HL-60 (cell line): ENCODE data around the gene RSF1.
"Not testable (repeated sequence)": the region's sequence is repeated elsewhere in the genome, so short reads cannot be mapped to it uniquely, and the experiment has no call there.

Experiments used
- DNase-seq, 2 experiments: peaks; one replicate each; pipeline ENCODE4 v3.0.0-alpha.2; 2010 to 2020; ENCODE audit warnings: low read depth in 1 of 2, low spot score in 1 of 2
- H3K27ac ChIP-seq: fragments of 250-450 bp; sonication (Bioruptor Pico); replicated peaks from 2 replicates; pipeline ENCODE4 v1.5.1; 2020; ENCODE audit warnings: mild to moderate bottlenecking, moderate library complexity
- H3K27me3 ChIP-seq: fragments of 250-450 bp; sonication (Bioruptor Pico); 2 replicates; pipeline ENCODE4 v1.5.1; 2021; ENCODE audit warnings: mild to moderate bottlenecking, moderate library complexity; ENCODE audit not compliant: insufficient read depth, poor library complexity, severe bottlenecking
- H3K4me3 ChIP-seq: replicated peaks from 2 replicates; pipeline ENCODE4 v1.5.1; 2011; ENCODE audit warnings: mild to moderate bottlenecking, control low read depth, low read length; ENCODE audit not compliant: insufficient read depth
- CTCF ChIP-seq: IDR thresholded peaks from one replicate; pipeline ENCODE4 v1.5.1; 2011; ENCODE audit warnings: low read length, control low read depth, inconsistent platforms; ENCODE audit not compliant: insufficient read depth
- GABPA ChIP-seq: IDR thresholded peaks from 2 replicates; pipeline ENCODE4 v1.6.1; 2012; ENCODE audit warnings: low read depth
- POLR2AphosphoS5 ChIP-seq: IDR thresholded peaks from 2 replicates; pipeline ENCODE4 v1.6.1; 2012; ENCODE audit warnings: low read depth
- SPI1 ChIP-seq: IDR thresholded peaks from 2 replicates; pipeline ENCODE4 v1.6.1; 2012; ENCODE audit warnings: low read depth, mild to moderate bottlenecking, borderline replicate concordance
- TF ChIP-seq, protein P1 (sequence below): IDR thresholded peaks from 2 replicates; pipeline ENCODE4 v1.6.1; 2012; ENCODE audit warnings: low read depth; ENCODE audit not compliant: insufficient replicate concordance

RSF1 gene

GRCh38 chr11:77866336-77866735, 45.8 kb upstream of the RSF1 start:
- no peak for TF ChIP-seq SPI1
- TF ChIP-seq, protein P1, sequence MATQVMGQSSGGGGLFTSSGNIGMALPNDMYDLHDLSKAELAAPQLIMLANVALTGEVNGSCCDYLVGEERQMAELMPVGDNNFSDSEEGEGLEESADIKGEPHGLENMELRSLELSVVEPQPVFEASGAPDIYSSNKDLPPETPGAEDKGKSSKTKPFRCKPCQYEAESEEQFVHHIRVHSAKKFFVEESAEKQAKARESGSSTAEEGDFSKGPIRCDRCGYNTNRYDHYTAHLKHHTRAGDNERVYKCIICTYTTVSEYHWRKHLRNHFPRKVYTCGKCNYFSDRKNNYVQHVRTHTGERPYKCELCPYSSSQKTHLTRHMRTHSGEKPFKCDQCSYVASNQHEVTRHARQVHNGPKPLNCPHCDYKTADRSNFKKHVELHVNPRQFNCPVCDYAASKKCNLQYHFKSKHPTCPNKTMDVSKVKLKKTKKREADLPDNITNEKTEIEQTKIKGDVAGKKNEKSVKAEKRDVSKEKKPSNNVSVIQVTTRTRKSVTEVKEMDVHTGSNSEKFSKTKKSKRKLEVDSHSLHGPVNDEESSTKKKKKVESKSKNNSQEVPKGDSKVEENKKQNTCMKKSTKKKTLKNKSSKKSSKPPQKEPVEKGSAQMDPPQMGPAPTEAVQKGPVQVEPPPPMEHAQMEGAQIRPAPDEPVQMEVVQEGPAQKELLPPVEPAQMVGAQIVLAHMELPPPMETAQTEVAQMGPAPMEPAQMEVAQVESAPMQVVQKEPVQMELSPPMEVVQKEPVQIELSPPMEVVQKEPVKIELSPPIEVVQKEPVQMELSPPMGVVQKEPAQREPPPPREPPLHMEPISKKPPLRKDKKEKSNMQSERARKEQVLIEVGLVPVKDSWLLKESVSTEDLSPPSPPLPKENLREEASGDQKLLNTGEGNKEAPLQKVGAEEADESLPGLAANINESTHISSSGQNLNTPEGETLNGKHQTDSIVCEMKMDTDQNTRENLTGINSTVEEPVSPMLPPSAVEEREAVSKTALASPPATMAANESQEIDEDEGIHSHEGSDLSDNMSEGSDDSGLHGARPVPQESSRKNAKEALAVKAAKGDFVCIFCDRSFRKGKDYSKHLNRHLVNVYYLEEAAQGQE: no peak
- TF ChIP-seq GABPA: no peak
- TF ChIP-seq CTCF: no peak
- no peak overlapping the region for H3K4me3 ChIP-seq
- no peak for DNase-seq
- H3K27me3 ChIP-seq: no peaks in the 10 kb centered on the region
- no peak overlapping the region for H3K27ac ChIP-seq

- DNase-seq: no peak
- no peak overlapping the region for H3K27ac ChIP-seq
- TF ChIP-seq CTCF: no peak
- TF ChIP-seq POLR2AphosphoS5: no peak
- no peak for TF ChIP-seq SPI1
- no peak for TF ChIP-seq GABPA
- TF ChIP-seq, protein P1: no peak
- no peaks in the 10 kb centered on the region for H3K27me3 ChIP-seq
- H3K4me3 ChIP-seq: no peak overlapping the region
Observed at GRCh38 chr11:77865805-77866204, 45.3 kb upstream of the RSF1 start.

DNA sequence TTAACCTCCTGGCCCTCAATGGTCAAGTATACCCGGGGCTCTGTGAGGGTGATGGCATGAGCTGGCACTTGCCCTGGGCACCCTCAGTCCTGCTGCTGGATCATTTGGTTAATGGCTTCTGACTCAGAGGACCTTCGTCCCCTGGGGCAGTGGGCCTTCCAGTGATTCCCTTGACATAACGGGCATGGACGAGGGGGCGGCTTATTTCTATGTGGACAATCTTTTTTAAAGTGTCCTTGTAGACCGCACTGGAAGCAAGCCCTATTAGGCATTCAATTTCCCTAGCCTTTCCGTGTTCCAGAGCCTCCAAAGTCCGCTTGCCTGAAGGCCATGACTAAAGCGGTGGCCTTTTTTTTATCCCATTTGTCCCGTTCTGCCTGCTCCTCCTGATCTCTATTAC, 40.9 kb upstream of the RSF1 start:
- H3K4me3 ChIP-seq, H3K27me3 ChIP-seq, H3K27ac ChIP-seq, DNase-seq: not testable (repeated sequence)

DNA sequence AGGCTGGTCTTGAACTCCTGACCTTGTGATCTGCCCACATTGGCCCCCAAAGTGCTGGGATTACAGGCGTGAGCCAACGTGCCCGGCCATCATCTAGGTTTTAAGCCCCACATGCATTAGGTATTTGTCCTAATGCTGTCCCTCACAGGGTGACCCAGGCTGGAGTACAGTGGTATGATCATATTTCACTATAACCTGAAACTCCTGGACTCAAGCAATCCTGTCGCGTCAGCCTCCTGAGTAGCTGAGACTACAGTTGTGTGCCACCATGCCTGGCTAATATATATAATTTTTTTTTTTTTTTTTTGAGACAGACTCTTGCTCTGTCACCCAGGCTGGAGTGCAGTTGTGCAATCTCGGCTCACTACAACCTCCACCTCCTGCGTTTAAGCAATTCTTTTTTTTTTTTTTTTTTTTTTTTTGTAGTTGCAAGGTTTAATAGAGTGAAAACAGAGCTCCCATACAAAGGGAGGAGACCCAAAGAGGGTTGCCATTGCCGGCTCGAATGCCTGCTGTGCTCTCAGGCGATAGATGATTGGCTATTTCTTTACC, 37.5 kb upstream of the RSF1 start:
- not testable (repeated sequence) for H3K27ac ChIP-seq, H3K27me3 ChIP-seq, H3K4me3 ChIP-seq
- DNase-seq: peak in 1 of 2 experiments; percentile 24

GRCh38 chr11:77854838-77855237, 34.3 kb upstream of the RSF1 start:
- Histone ChIP-seq H3K27ac (no peak overlapping the region), H3K27me3 (no peaks in the 10 kb centered on the region), H3K4me3 (no peak overlapping the region)
- no peak for TF ChIP-seq GABPA
- no peak for DNase-seq
